K562 (cell line): ENCODE results near the gene CTDNEP1. TPM values are rescaled to one million over a fixed set of nuclear protein-coding genes. Genes with fewer than 3 reads are reported as not detected.

ENCODE experiments used
- FOXA1 ChIP-seq: fragments of 450-650 bp; IDR thresholded peaks from 2 replicates; pipeline ENCODE4 v1.6.1; 2016; ENCODE audit warnings: mild to moderate bottlenecking, borderline replicate concordance
- FUS ChIP-seq: fragments of 200-400 bp; formaldehyde crosslinking; optimal IDR thresholded peaks from 2 replicates; pipeline ENCODE3; 2017; ENCODE audit warnings: low read depth, low read length
- HNRNPLL ChIP-seq: fragments of 200-400 bp; formaldehyde crosslinking; IDR thresholded peaks from 2 replicates; pipeline ENCODE4 v1.6.1; 2017; ENCODE audit warnings: low read length, low read depth, mild to moderate bottlenecking; ENCODE audit not compliant: poor library complexity, severe bottlenecking
- LEF1 ChIP-seq: fragments of 450-650 bp; IDR thresholded peaks from 2 replicates; pipeline ENCODE4 v1.6.1; 2016; ENCODE audit warnings: mild to moderate bottlenecking
- MTA3 ChIP-seq: fragments of 450-650 bp; formaldehyde crosslinking; IDR thresholded peaks from 2 replicates; pipeline ENCODE4 v1.6.1; 2017; ENCODE audit warnings: mild to moderate bottlenecking, borderline replicate concordance
- NR2C2 ChIP-seq, 2 experiments: fragments of 200-800 bp in 1 of 2; sonication (Bioruptor generic) in 1 of 2; sonication (generic) in 1 of 2; formaldehyde crosslinking in 1 of 2; IDR thresholded peaks; 2 replicates each; pipeline versions ENCODE4 v1.6.1 to v1.8.0; 2016 to 2022; ENCODE audit warnings: mild to moderate bottlenecking in 1 of 2, missing compliant biosample characterization in 1 of 2, missing genetic modification characterization in 1 of 2, missing genetic modification reagents in 1 of 2
- NR3C1 ChIP-seq: sonication (generic); formaldehyde crosslinking; IDR thresholded peaks from 2 replicates; pipeline ENCODE4 v1.8.1; 2022; ENCODE audit warnings: missing genetic modification reagents
- RB1 ChIP-seq: fragments of 450-650 bp; IDR thresholded peaks from 2 replicates; pipeline ENCODE4 v1.6.1; 2017; ENCODE audit warnings: low read depth, mild to moderate bottlenecking
- RBM34 ChIP-seq: fragments of 200-400 bp; formaldehyde crosslinking; IDR thresholded peaks from 2 replicates; pipeline ENCODE4 v1.6.1; 2018; ENCODE audit warnings: low read length, borderline replicate concordance; ENCODE audit not compliant: insufficient read depth
- TBL1XR1 ChIP-seq, 2 experiments: IDR thresholded peaks; 2 replicates each; pipeline ENCODE4 v1.6.1; 2012; ENCODE audit warnings: improper control_type of control experiment in 2 of 2, low read length in 2 of 2, mild to moderate bottlenecking in 1 of 2
- TBP ChIP-seq: optimal IDR thresholded peaks from 2 replicates; pipeline ENCODE3; 2011; ENCODE audit warnings: low read depth, low read length, improper control_type of control experiment
- TRIM24 ChIP-seq, 2 experiments: fragments of 450-650 bp; IDR thresholded peaks; 2 replicates each; pipeline ENCODE4 v1.6.1; 2016
- ZBTB17 ChIP-seq: fragments of 450-650 bp; formaldehyde crosslinking; IDR thresholded peaks from 2 replicates; pipeline ENCODE4 v1.4.0; 2020; ENCODE audit warnings: mild to moderate bottlenecking
- ZNF444 ChIP-seq: fragments of 250-450 bp; sonication (Bioruptor Pico); IDR thresholded peaks from 2 replicates; pipeline ENCODE4 v1.4.0; 2020; ENCODE audit warnings: mild to moderate bottlenecking, moderate library complexity
- polyA plus RNA-seq, 8 experiments: library from polyadenylated mRNA; depleted of rRNA in 4 of 8; stranded (reverse) in 5 of 8; unstranded in 3 of 8; fragments of >200 nt; fragmentation: Nextera tagmentation in 2 of 8; fragmentation: Illumina TruSeq in 1 of 8; extraction: Ambion mirVana in 2 of 8; extraction: Trizol in 1 of 8; gene quantifications; 2 replicates each; pipeline versions ENCODE4 v1.2.1 to v1.2.3, GENCODE V29; 2011 to 2014; ENCODE audit warnings: inconsistent platforms in 1 of 8, missing spikeins in 1 of 8
- total RNA-seq, 7 experiments: library from RNA; depleted of rRNA in 6 of 7; stranded (reverse); fragments of >200 nt in 6 of 7; fragmentation: Illumina TruSeq in 2 of 7; extraction: Trizol in 2 of 7; gene quantifications; 2 replicates each; pipeline versions ENCODE4 v1.2.1 to v1.2.3, GENCODE V29; 2011 to 2021; ENCODE audit warnings: low replicate concordance in 1 of 7
- TF ChIP-seq, protein P1 (sequence below): fragments of 450-650 bp; IDR thresholded peaks from 2 replicates; pipeline ENCODE4 v1.6.1; 2016
- TF ChIP-seq, protein P2 (sequence below), 2 experiments: fragments of 450-650 bp in 1 of 2; sonication (generic) in 1 of 2; formaldehyde crosslinking in 1 of 2; IDR thresholded peaks; 2 replicates each; pipeline versions ENCODE4 v1.7.1 to v1.9.0; 2016 to 2022; ENCODE audit warnings: inconsistent platforms in 1 of 2, mild to moderate bottlenecking in 1 of 2, missing genetic modification reagents in 1 of 2

CTDNEP1 gene
- total and polyA plus RNA-seq, 9 of the 15 experiments (the other 6 are each of a cell fraction or from before 2014, with no cell fraction given) = 10.7 to 150 (median 28.5) TPM

DNA sequence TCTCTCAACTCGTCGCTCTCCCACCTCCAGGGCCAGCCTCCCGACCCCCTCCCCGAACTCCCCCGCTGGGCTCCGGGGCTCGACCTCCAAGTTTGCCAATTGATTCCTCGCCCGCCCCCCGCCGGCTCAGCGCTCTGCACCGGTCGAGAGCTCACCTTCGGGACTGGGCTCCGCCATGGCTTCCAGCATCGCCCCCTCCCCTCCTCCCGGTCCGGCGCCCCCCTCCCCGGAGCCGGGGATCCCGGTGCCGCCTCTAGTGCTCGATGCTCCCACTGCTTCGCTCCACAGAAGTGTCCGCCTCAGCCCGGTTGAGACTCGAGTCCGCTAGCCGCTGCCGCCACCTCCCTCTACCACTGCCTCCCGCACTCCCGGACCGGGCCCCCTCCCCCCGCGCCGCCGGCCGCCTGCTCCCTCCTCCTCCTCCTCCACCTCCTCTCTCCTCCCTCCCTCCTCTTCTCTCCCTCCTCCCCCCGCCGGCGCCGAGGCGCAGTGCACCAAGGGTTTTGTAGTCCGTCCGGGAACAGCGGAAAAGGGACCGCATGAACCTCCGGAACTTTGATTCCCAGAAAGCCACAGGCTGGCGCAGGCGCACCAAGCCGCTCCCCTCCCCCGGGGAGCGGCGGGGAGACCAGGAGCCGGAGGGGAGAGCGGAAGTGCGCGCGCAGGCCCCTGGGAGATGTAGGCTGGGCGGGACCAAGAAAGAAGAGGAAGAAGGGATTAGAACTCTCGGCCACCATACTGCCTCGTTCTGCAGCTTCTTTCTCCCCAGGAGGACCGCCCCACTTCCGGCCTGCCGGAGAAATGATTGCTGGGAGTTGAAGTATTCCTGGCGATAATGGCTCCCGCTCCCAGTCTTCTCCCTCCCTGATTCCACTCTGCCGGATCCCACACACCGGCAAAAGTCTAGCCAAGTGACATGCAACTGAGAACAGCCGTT is 12.2 kb downstream of the CTDNEP1 start, which contains the start of gene PHF23 (continued):
- no peak for TF ChIP-seq RBM34
- no peak for TF ChIP-seq TBL1XR1 (IDR thresholded peaks at IDR 0.05; ENCODE audit: low read length in 2 of 2)
- TF ChIP-seq NR2C2 (CRISPR knock-in tag; IDR thresholded peaks at IDR 0.05) = no peak
- TF ChIP-seq NR2C2 (tag; IDR thresholded peaks at IDR 0.05) = peak; percentile 87
- TF ChIP-seq FUS = no peak
- no peak for TF ChIP-seq NR3C1 (CRISPR knock-in tag)
- TF ChIP-seq, protein P1, sequence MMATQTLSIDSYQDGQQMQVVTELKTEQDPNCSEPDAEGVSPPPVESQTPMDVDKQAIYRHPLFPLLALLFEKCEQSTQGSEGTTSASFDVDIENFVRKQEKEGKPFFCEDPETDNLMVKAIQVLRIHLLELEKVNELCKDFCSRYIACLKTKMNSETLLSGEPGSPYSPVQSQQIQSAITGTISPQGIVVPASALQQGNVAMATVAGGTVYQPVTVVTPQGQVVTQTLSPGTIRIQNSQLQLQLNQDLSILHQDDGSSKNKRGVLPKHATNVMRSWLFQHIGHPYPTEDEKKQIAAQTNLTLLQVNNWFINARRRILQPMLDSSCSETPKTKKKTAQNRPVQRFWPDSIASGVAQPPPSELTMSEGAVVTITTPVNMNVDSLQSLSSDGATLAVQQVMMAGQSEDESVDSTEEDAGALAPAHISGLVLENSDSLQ = peak; percentile 79
- TF ChIP-seq LEF1 = peak; percentile 50; the same call in 1 of the 2 replicates
- peak; percentile 45; the same call in 1 of the 2 replicates for TF ChIP-seq ZNF444 (CRISPR knock-in tag)
- no peak for TF ChIP-seq FOXA1
- peak; percentile 78 for TF ChIP-seq MTA3
- peak in 1 of 2 experiments; percentile 3; a peak in 1 of 4 replicates for TF ChIP-seq TRIM24 (IDR thresholded peaks at IDR 0.05)
- TF ChIP-seq HNRNPLL = peak; percentile 90
- TF ChIP-seq, protein P2, sequence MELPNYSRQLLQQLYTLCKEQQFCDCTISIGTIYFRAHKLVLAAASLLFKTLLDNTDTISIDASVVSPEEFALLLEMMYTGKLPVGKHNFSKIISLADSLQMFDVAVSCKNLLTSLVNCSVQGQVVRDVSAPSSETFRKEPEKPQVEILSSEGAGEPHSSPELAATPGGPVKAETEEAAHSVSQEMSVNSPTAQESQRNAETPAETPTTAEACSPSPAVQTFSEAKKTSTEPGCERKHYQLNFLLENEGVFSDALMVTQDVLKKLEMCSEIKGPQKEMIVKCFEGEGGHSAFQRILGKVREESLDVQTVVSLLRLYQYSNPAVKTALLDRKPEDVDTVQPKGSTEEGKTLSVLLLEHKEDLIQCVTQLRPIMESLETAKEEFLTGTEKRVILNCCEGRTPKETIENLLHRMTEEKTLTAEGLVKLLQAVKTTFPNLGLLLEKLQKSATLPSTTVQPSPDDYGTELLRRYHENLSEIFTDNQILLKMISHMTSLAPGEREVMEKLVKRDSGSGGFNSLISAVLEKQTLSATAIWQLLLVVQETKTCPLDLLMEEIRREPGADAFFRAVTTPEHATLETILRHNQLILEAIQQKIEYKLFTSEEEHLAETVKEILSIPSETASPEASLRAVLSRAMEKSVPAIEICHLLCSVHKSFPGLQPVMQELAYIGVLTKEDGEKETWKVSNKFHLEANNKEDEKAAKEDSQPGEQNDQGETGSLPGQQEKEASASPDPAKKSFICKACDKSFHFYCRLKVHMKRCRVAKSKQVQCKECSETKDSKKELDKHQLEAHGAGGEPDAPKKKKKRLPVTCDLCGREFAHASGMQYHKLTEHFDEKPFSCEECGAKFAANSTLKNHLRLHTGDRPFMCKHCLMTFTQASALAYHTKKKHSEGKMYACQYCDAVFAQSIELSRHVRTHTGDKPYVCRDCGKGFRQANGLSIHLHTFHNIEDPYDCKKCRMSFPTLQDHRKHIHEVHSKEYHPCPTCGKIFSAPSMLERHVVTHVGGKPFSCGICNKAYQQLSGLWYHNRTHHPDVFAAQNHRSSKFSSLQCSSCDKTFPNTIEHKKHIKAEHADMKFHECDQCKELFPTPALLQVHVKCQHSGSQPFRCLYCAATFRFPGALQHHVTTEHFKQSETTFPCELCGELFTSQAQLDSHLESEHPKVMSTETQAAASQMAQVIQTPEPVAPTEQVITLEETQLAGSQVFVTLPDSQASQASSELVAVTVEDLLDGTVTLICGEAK (IDR thresholded peaks at IDR 0.05) = peak; percentile 96
- TF ChIP-seq, protein P2 (CRISPR knock-in tag; IDR thresholded peaks at IDR 0.05) = no peak
- TF ChIP-seq ZBTB17 (CRISPR knock-in tag) = no peak
- 0 out of 2 replicates have a peak, but pooled peaks have one; percentile 29 for TF ChIP-seq RB1
- TF ChIP-seq TBP = peak; percentile 22
